Measurements from ENCODE around the gene MT3.
"Not testable (repeated sequence)": the region's sequence is repeated elsewhere in the genome, so short reads cannot be mapped to it uniquely, and the experiment has no call there.

Gene MT3

DNA sequence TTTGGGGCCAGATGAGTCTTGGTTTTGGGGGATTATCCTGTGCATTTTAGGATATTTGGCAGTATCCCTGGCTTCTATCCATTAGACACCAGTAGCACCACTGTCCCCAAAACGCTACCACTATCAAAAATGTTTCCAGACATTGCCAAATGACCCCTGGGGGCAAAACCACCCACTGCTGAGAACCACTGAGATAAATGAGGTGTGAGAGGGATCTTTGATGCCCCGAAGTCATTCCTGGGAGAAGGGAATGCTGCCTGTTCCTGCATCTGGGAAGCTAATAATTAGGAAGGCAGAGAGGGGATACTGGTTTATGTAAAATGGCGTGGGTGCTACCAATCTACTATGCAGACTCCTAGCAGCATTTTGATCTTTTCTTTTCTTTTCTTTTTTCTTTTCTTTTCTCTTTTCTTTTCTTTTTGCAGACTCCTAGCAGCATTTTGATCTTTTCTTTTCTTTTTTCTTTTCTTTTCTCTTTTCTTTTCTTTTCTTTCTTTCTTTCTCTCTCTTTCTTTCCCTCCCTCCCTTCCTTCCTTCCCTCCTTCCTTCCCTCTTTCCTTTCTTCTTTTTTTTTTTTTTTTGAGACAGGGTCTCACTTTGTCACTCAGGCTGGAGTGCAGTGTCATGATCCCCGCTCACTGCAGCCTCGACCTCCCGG lies 8.8 kb upstream of the MT3 start:
- no peak for DNase-seq

DNA sequence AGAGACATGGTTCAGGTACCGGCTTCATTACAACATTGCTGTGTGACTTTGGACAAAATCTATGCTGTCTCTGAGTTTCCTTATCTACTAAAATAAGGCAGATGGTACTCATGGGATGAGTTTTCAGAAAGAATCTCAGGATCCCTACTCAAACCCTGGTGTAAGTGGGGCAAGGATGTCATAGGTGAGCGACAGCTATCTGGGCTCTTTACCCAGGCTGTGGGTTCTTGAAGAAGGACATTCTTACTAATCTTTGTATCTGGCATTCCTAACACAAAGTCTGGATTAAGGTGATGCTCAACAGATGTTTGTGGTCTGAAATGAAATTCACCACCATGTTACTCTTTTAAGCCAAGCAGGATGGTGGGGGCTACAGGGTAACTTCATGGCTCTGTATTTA lies 6.4 kb upstream of the MT3 start:
- DNase-seq = not testable (repeated sequence)

DNA sequence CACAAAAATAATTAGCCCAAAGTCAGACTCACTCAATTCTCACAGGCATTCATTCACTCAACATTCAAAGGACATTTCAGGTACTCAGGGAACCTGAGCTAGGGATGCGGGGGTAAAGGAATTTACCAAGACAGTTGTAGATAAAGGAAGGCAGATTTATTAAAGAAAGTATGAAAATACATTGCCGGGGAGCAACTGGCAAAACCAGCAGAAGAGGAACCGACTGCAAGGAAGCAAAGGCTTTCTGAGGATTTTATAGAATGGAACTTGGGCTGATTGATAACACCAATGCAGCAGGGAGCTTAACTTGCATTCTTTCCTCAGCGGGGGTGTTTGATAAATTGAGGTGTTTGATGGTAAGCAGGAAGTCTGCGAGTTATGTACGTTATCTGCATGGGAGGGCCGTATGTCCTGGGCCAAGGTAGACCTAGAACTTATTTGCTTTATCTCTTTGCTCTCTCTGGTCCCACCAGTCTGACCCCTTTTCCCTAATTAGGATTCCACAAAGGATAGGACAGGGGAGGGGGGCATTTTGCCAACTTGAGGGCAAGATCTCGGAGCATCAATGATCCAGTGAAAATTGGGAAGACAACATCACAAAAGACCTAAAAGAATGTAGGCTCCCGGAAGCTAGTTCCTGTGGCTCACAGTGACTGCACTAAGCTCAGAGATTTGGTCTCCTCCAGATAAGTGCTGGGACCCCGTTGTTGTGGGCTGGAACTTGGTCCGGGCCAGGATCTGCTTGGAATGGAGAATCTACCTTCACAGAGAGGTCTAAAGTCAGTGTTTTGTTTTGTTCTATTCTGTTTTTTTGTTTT lies 5.8 kb upstream of the MT3 start:
- no peak for DNase-seq

DNA sequence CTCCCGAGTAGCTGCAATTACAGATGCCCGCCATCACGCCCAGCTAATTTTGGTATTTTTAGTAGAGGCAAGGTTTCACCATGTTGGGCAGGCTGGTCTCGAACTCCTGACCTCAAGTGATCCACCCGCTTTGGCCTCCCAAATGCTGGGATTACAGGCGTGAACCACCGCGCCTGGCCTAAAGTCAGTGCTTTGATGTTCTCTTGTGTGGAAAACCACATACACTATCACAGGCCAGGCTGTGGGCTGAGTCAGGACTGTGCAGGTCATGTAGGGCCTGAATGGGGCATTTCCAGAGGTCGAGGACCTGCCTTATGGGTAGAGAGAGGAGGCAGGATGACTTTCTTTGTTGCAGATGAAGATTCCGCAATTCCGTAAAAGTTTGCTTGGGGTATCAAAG lies 5.1 kb upstream of the MT3 start:
- DNase-seq = no peak

DNA sequence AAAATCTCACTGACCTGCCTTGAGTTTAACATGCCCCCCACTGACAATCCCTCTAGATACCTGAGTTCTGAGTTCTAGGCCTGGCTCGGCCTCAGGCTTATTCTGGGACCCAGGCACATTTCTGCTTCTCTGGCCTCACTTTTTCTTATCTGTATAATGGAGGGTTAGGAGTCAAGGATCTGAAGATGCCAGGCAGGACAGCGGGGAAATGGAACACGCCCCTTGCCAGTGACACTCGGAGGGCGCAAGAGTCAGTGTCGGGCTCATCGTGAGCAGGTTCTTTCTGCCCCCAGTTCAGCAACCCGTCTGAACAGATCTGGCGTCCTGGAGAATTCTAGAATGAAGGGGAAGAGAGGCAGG lies 567 bp upstream of the MT3 start:
- no peak for DNase-seq

DNA sequence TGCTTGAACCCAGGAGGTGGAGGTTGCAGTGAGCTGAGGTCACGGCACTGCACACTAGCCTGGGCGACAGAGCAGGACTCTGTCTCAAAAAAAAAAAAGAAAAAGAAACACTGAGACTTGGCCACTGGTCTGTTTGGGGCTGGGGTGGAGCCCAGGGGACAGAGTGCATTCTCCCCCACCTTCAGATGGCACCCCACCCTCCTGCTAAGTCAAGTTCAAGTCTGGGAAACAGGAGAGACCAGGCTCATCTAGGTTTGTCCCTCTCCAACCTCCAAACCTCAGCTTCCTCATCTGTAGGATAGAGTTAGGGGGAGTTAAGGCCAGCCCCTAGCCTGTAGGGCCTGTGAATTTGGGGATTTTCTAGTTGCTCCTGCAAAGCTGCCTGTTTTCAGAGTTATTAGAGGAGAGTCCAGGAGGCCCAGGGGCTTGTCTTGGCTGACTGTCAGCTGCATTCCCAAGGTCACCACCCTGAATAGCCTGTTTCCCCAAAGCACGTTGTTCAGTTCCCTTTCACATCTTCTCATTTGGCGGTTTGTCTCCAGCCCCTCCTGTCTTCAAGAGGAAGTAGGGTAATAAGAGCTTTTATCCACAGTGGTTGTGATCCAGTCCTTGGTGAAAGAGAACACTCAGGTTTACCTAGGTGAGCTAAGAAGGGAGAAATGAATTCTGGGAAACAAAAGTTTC lies 2.2 kb downstream of the MT3 start:
- DNase-seq = no peak

DNA sequence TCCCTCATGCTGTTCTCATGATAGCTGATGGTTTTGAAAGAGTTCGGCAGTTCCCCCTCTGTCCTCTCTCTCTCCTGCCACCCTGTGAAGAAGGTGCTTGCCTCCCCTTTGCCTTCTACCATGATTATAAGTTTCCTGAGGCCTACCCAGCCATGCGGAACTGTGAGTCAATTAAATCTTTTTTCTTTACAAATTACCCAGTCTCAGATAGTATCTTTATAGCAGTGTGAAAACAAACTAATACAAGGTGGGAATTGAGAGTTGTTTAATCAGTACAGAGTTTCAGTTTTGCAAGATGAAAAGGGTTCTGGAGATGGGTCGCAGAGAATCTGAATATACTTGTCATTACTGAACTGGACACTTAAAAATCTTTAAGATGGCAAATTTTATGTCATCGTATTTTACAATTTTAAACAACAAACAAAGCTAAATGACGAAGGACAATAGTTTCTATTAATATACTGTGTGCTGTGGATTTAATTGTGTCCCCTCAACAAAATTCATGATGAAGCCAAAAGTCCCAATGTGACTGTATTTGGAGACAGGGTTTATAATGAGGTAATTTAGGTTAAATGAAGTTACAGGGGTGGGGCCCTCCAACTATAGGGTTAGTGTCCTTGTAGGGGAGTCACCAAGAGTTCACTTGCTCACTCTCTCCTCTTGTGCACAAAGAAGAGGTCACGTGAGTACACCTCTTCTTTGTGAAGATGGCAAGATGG lies 4.4 kb downstream of the MT3 start:
- DNase-seq = no peak

DNA sequence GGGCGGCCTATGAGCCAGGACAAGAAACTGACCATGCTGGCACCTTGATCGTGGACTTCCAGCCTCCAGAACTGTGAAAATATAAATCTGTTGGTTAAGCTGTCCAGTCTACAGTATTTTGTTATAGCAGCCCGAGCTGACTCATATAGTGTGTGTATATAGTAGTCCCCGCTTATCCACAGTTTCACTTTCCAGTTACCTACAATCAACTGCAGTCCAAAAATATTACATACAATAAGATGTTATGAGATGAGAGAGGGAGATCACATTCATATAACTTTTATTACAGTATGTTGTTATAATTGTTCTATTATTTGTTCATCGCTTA lies 4.9 kb downstream of the MT3 start:
- no peak for DNase-seq

DNA sequence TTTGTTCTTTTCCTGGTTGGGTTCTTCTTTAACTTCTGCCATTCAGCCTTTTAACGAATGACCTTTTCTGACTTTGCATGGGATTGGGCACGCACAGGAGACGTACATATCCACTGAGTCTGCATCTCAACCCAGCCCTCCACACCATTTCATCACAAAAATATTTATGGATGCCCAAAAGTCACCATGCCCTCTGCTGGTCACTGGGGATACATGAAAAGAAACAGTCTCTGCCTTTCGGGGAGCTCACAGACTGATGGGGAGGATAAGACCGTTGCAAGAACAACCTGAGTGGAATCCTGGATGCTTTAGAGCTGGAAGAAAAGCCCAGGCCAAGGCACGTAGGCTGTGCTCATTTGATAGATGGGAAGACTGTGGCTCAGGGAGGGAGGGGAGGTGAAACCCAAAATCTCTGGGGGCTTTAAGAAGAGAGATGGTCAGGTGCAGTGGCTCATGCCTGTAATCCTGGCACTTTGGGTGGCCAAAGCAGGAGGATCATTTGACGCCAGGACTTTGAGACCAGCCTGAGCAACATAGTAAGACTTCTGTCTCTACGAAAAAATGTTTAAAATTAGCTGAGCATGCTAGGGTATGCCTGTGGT lies 11.2 kb downstream of the MT3 start:
- peak; percentile 32 for DNase-seq

DNA sequence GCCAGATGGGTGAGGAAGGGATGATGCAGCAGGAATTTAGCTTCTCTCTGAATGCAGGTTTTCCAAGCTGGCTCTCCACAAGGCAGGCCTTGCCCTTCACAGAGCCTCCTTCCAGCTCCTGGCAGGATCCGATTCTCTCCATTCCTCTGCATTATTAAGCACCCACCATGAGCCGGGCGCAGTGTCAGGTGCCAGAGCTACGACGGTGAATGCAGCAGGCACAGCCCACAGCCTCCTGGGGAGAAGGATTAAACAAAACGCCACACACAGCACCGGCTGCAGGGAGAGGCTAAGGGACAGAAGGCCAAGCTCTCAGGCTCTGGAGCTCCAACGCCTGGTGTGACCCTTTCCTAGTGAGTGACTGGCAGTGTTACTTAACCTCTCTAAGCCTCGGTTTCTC lies 12.0 kb downstream of the MT3 start:
- no peak for DNase-seq

DNA sequence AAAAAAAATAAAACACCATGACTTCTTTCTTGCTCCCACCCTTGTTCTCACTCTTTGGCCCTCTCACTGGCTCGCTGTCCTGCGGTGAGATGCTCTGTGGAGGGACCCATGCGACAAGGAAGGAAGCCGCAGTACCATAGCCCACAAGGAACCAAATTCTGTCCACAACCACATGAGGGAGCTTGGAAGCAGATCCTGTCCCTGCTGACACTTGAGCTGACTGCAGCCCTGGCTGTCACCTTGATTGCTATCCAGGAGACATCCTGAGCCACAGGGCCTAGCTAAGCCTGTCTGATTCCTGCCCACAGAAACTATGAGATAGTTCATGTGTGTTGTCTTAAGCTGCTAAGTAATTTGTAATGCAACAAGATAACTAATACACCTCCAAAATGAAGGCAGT lies 14.3 kb downstream of the MT3 start:
- peak; percentile 18 for DNase-seq

DNA sequence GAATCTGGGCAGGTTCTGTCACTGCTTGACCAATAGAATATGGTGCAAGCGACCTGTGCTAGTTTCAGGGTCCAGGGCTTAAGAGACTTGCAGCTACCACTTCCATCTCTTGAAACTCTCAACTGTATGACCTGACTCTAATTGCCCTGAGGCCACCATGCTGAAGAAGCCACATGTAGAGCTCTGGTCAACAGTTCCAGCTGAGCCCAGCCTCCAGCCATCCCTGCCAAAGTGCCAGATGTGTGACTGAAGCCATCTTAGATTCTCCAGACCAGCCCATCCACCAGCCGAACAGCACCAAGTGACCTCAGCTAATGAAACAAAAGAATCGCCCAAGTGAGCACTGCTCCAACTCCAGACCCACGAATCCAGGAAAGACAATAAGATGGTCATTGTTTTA lies 15.6 kb downstream of the MT3 start:
- DNase-seq = no peak

DNA sequence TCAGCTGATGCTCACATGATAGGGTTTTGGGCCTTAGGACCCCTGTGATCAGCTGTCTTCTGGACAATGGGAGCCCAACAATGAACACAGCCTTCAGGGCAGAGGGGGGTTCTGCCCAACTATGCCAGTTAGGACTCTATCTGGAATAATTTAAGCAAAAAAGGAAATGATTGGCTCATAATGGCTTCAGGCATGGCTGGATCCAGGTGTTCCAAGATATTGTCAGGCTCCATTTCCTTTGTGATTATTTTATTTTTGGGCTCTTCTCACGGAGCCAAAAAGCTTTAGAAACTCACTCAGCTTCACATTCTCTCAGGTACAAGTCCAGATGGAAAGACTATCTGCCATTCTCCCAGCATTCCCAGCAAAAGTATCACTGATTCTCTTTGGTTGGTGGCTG lies 16.1 kb downstream of the MT3 start:
- DNase-seq = no peak

DNA sequence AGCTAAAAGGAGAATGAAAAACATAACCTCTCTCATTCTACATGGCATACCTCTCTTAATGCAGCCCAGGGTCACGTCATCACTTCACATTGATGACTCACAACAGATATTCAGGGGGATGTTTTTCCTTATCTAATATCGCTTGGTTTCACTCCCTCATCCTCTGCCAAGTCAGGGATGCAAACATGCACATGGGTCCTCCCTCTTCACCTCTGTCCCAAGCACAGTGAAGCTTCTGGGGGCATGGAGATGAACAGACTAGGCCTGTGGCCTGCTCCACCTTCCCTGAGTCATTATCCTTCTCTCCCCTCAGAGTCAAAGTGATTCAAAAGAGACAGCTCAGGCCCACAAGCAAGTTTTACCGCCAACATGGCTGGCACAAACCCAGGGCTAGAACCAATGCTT lies 16.7 kb downstream of the MT3 start:
- peak; percentile 9 for DNase-seq

DNA sequence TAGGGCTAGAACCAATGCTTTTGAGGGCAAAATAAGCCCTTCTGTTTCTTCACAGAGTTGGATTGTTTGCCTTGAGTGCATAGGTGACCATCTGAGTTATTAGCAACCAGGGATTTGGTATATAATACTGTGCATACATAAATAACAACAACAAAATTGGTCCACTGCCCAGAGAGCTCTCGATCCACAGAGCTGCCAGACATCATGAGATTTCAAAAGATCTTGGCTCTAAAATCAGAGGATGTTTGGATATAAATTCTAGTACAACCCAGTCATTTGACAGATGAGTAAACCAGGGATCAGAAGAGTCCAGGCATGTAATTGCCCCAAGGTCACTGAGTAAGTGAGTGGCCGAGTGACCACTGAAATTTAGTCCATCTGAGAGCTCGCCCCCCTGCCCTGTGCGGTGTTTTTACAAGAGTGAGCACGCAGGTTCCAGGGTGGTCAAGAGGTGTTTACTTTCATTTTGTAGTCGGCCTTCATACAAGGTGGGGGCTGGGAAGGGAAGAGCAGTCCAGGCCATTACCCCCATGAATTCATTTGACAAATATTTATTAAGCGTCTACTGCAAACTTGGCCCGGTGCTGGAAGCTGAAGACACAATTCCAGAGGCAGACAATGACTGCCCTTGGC lies 17.3 kb downstream of the MT3 start:
- DNase-seq = no peak

DNA sequence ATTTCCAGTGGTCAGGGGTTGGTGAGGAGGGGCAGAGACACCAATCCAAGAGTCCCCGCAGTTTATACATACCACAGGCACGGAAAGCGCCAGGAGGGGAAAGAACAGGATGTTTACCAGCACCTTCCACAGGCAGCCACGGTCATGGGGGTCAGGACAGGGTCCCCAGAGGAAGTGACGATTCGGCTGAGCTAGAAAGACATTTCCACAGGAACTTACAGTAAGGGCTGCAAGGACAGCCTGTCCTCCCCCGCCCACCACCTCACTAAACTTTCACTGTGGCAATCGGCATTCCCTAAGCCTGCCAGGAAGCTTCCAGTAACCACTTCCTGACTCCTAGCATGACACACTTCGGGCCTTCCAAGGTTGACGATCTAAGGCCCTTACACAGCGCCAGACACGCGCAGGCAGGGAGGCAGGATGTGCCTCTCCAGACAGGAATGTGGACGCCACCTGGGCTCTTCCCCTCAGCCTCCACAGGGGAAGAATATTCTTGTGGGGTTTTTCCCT lies 17.8 kb downstream of the MT3 start:
- DNase-seq = no peak

DNA sequence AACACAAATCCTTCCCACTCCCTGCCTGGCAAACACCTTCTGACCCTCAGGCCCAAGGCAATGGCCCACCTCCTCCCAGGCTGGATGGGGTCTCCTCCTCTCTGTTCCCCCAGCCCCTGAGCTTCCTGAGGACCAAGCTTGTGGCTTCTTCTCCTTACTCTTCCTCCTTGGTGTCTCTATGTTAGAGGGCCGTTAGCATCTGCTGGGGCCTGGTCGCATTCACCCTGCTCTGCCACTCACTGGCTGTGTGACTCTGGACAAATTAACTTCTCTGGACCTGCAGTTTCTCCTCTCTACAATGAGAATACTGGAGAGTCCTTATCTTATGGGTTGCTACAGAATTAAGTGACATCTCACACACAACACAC lies 18.3 kb downstream of the MT3 start:
- DNase-seq = no peak

DNA sequence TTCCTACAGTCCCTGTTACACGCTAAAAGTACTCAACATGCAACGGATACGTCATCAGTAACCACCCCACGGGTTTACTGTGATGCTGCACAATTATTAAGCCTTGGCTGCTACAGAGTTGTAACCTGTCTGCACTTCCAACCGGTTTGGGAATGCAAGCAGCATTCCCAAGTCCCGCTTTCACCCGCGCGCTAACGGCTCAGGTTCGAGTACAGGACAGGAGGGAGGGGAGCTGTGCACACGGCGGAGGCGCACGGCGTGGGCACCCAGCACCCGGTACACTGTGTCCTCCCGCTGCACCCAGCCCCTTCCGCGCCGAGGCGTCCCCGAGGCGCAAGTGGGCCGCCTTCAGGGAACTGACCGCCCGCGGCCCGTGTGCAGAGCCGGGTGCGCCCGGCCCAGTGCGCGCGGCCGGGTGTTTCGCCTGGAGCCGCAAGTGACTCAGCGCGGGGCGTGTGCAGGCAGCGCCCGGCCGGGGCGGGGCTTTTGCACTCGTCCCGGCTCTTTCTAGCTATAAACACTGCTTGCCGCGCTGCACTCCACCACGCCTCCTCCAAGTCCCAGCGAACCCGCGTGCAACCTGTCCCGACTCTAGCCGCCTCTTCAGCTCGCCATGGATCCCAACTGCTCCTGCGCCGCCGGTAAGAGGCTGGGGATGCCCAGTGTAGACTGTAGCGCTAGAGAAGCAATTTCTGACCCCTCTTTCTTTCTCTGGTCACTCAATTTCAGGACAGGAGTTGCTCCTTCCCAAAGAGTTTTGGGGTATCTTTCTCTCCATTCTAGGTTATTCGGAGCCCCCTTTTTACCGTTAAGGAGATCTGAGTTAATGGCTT lies 18.9 kb downstream of the MT3 start, which contains the start of gene MT2A:
Gene MT2A (plus strand): TSS at position 542 of the 833 bp plus-strand sequence. CDS start 72 bp downstream, at position 614.
- peak; percentile 91 for DNase-seq

DNA sequence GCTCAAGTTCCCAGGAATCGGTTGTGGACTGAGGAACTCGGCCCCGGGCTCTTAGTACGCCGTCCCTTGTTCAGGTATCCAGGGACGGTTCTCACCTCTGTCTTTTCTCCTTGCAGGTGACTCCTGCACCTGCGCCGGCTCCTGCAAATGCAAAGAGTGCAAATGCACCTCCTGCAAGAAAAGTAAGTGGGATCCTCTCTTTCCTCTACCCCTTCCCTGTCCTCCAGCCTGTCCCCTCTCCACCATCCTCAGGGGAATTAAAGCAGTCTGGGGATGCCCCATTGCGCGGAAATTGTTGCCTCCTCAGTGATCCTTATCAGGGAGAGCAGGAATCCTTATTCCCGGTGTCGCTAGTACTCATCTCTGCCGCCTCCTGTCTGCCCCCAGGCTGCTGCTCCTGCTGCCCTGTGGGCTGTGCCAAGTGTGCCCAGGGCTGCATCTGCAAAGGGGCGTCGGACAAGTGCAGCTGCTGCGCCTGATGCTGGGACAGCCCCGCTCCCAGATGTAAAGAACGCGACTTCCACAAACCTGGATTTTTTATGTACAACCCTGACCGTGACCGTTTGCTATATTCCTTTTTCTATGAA lies 19.6 kb downstream of the MT3 start:
- no peak for DNase-seq

DNA sequence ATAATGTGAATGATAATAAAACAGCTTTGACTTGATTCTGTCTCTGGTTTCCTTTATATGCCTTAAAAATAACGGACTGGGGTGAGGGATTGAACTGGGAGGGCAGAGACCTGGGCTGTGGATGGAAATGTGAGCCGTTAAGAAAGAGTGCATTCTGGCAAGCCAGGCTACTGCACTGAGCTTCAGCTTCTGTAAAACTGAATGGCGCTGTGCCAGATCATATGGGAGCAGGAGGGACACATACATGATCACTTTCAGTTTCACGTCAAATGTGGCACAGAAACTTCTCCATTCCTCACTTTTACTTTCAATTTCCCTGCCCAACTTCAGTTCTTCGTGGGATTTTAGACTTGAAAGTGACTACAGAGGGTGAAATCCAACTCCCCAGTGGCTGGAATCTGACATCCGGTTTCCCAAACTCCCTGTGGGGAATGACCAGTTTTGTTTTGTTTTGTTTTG lies 20.2 kb downstream of the MT3 start:
- DNase-seq = peak; percentile 82

DNA sequence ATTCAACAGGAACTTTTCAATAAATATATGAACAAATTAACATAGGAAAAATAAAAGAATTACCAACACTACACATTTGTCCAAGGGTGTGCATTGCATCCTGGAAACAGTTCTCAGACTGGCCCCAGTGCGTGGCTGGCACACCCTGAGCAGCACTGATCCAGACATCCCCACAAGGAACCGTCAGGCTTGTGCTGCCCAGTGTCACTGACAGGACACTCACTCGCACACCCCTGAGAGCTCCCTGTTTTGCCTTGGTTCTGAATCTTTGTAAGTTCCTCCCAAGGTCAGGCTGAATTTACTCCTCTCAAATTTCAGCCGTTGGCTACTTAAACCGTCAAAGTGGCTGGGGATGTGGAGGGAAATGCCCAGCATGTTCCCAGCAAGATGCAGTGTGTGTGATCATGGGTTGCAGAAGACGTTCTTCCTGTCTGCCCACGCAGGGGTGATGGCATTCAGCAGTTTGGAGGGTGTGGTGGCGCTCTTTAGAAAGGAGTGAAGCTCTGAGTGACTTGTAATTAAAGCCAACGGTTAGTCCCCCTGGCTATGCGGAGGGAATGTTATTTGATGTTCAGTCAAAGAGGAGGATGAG lies 20.8 kb downstream of the MT3 start:
- DNase-seq = peak; percentile 85

All from stimulated activated CD4-positive, alpha-beta T cell treated with anti-CD3 and anti-CD28 coated beads, Interleukin-4, amount 100 ng/mL, for 24 hours (primary cell).